SK-N-MC (cell line): Measurements from ENCODE around the gene PANK1.

Source experiments
- DNase-seq: peaks from one replicate; pipeline ENCODE4 v3.0.0-alpha.2; 2011; ENCODE audit warnings: low read depth, low spot score
- H3K27ac ChIP-seq: fragments of 200-600 bp; sonication (generic); 2 replicates; pipeline ENCODE4 v1.5.1; 2016; ENCODE audit warnings: mixed run types
- H3K36me3 ChIP-seq: fragments of 200-600 bp; sonication (generic); 2 replicates; pipeline ENCODE4 v1.6.1; 2017; ENCODE audit warnings: antibody characterized with exemption, low read length, mixed read lengths; ENCODE audit not compliant: insufficient read depth
- H3K4me3 ChIP-seq: fragments of 200-600 bp; sonication (generic); 2 replicates; pipeline ENCODE4 v1.5.1; 2016
- H3K9ac ChIP-seq: fragments of 200-600 bp; sonication (generic); 2 replicates; pipeline ENCODE4 v1.8.0; 2017; ENCODE audit warnings: mixed run types, mixed read lengths; ENCODE audit not compliant: insufficient read length
- H3K9me3 ChIP-seq: fragments of 200-600 bp; sonication (generic); 2 replicates; pipeline ENCODE4 v1.6.1; 2017; ENCODE audit warnings: low read depth, mild to moderate bottlenecking, antibody characterized with exemption, low read length, moderate library complexity, mixed read lengths
- EZH2 ChIP-seq: fragments of 200-600 bp; sonication (generic); IDR thresholded peaks from one replicate; pipeline ENCODE4 v1.6.1; 2017; ENCODE audit warnings: antibody characterized with exemption
- FOXP2 ChIP-seq: optimal IDR thresholded peaks from 2 replicates; pipeline ENCODE3; 2011; ENCODE audit warnings: mild to moderate bottlenecking, moderate library complexity; ENCODE audit not compliant: insufficient read depth; ENCODE audit errors: extremely low read length, control extremely low read depth
- POLR2AphosphoS5 ChIP-seq: IDR thresholded peaks from 2 replicates; pipeline ENCODE4 v1.6.1; 2012; ENCODE audit warnings: mild to moderate bottlenecking, low read depth, low read length, borderline replicate concordance

PANK1 gene

DNA sequence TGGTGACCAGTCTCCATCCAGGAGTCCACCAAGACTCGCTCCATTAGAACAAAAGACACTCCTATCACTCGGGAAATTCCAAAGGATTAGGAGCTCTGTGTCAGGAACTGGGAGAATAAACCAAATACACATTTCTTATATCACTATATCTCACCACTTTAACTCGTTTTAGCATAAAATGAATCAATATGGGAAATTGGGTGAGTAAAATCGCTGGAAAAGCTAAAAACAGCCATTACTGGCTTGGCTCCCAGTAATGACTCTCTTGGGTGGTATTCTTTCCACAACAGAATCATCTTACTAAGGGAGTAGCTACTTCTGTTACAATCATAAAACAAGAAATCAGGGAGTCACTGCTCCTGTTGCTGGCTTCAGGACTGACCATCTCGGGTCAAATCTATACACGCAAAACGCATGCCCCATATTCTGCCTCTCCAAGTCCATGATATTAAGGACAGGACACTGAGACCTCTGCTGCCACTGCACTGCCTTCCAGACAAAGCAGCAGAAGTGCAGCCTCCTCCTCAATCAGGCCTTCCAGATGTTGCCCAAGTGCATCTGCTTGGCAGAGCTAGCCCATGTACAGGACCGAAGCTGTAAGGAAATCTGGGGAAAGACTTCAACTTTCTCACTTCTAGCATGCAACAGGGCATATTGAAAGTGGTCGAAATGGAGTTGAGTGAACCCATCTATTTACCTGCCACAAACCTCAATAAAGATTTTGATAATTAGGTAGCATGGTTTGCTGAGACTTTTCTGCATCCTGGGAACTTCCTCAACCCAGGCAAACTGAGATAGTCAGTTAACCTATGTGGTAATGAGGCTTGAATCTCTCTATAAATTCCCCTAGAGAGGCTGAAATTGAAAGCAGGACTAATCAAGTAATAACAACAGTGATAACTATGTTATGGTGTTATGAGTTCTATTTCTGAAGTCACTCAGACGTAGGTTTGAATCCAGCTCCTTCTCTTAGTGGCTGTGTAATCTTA lies 14.4 kb upstream of the PANK1 start:
- Histone ChIP-seq H3K9ac (no peak overlapping the region), H3K27ac (no peak overlapping the region), H3K36me3 (no peaks in the 10 kb centered on the region), H3K4me3 (no peak overlapping the region), H3K9me3 (no peaks in the 10 kb centered on the region)
- TF ChIP-seq EZH2 (no peak), FOXP2 (no peak), POLR2AphosphoS5 (no peak)
- DNase-seq, result no peak

DNA sequence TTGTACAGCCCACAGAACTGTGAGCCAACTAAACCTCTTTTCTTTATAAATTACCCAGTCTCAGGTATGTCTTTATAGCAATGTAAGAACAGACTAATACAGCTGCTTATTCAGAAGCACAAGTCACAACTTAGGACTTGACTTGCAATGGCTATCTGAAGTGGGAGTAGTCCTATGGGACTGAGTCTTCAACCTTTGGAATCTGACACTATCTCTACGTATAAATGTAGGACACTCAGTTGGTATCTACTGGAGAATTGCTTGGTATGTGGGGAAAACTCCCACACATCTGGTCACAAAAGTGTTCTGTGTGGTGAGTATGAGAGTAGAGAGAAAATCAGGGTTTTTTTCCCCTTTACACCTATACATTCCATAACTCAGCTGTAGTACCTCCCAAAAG lies 12.3 kb upstream of the PANK1 start:
- DNase-seq, result no peak
- no peak for TF ChIP-seq EZH2
- TF ChIP-seq FOXP2, result no peak
- TF ChIP-seq POLR2AphosphoS5, result no peak

DNA sequence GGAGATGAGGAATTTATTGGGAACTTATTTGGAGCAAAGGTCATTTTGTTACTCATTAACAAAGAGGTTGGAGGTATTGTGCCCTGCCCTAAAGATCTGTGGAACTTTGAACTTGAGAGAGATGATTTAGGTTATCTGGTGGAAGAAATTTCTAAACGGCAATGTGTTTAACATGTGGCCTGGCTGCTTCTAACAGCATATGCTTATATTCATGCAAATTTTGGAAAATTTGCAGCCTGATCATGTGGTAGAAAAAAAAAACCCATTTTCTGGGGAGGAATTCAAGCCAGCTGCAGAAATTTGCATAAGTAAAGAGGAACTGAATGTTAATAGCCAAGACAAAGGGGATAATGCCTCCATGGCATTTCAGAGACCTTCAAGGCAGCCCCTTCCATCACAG lies 10.7 kb upstream of the PANK1 start:
- TF ChIP-seq FOXP2 (no peak), POLR2AphosphoS5 (no peak), EZH2 (no peak)
- Histone ChIP-seq H3K36me3 (no peaks in the 10 kb centered on the region), H3K27ac (no peak overlapping the region), H3K4me3 (no peak overlapping the region), H3K9ac (no peak overlapping the region), H3K9me3 (no peaks in the 10 kb centered on the region)
- DNase-seq, result no peak

More for the DNA sequence above, 12.3 kb upstream of the PANK1 start:
- no peak overlapping the region for H3K4me3 ChIP-seq
- H3K36me3 ChIP-seq, result no peaks in the 10 kb centered on the region
- no peaks in the 10 kb centered on the region for H3K9me3 ChIP-seq
- H3K9ac ChIP-seq, result no peak overlapping the region
- H3K27ac ChIP-seq, result no peak overlapping the region

DNA sequence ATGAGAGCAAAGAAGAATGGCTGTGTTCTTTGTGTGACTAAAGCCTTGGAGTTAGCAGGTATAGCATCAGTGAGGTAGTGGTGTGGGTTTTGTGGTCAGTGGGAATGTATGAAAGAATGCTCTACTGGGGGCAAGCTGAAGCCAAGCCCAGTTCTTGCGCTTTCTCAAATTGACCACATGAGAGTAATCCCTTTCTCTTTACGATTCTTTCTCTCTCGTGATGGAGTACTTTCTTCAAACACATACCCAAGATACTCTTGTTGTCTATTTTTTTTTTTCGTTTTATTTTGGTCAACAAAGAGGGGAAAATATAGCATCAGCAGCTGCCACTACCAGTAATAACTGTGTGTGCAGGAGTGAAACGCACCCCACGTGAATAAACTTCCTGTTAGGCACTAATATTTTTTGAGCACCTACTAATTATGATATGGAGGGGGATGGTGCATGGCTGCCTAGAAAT lies 8.4 kb upstream of the PANK1 start:
- H3K4me3 ChIP-seq, result no peak overlapping the region
- no peak for DNase-seq
- TF ChIP-seq POLR2AphosphoS5, result no peak
- TF ChIP-seq FOXP2, result no peak
- TF ChIP-seq EZH2, result no peak

DNA sequence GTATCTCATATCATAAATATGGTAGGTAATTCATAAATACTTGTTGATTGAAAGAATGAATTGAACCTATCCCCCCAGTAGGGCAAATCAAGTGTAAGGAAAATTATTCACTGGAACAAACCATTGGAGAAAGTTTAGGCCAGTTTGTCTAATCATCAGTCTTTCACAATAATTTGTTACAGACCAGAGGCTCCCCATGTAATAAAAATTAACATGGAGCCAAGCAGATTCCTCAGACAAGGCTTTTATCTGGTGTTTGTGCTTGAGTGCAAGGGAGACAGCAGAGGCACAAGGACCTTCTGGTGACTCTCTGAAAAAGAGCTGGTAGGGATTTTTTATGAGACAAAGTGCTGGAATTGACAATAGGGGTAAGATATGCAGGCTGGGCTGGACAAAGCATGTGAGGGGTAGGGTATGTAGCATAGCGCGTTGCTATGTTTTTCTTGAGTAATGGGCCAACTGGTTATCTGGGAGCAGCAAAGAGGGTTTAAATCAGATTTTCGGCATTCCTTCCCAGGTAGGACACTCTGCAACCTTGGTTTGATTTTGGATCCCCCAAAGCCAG lies 7.8 kb upstream of the PANK1 start:
- H3K27ac ChIP-seq, result no peak overlapping the region

More for the DNA sequence above, 8.4 kb upstream of the PANK1 start:
- Histone ChIP-seq H3K9ac (no peak overlapping the region), H3K36me3 (no peaks in the 10 kb centered on the region), H3K9me3 (no peaks in the 10 kb centered on the region), H3K27ac (no peak overlapping the region)

DNA sequence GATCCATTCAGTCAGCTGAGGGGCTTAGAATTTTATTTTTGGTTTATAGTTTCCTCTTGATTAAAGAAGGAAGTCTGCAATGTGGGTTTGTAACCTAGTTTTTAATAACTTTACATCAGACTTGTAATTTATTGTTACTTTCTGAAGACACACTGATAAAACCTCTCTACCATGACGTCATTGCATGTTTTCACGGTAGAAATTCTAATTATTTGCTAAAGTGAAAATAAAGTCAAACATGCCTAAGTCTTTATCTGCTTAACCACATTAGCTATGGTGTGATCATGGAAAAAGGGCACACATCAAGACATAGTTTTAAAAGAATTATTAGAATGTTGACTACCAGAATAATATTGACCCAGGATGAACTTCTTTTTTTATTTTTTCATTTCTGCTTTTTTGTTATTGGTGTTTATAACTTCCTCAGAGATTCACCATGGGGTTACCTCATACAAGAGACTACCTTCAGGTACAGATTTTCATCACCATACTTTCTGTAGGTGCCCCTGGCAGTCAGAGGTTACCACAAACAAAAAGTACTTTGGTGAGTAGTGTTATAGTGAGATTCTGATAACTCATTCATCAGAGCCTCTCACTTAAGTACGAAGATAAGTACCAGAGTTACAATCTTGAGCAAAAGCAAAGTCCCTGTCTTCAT lies 7.0 kb upstream of the PANK1 start:
- TF ChIP-seq FOXP2 (no peak), EZH2 (no peak), POLR2AphosphoS5 (no peak)
- no peak overlapping the region for H3K9ac ChIP-seq
- no peaks in the 10 kb centered on the region for H3K36me3 ChIP-seq
- no peak overlapping the region for H3K4me3 ChIP-seq
- no peaks in the 10 kb centered on the region for H3K9me3 ChIP-seq
- no peak overlapping the region for H3K27ac ChIP-seq
- no peak for DNase-seq

More for the DNA sequence above, 7.8 kb upstream of the PANK1 start:
- Histone ChIP-seq H3K36me3 (no peaks in the 10 kb centered on the region), H3K9ac (no peak overlapping the region), H3K4me3 (no peak overlapping the region), H3K9me3 (no peaks in the 10 kb centered on the region)
- DNase-seq, result no peak
- no peak for TF ChIP-seq POLR2AphosphoS5
- TF ChIP-seq EZH2, result no peak
- no peak for TF ChIP-seq FOXP2

DNA sequence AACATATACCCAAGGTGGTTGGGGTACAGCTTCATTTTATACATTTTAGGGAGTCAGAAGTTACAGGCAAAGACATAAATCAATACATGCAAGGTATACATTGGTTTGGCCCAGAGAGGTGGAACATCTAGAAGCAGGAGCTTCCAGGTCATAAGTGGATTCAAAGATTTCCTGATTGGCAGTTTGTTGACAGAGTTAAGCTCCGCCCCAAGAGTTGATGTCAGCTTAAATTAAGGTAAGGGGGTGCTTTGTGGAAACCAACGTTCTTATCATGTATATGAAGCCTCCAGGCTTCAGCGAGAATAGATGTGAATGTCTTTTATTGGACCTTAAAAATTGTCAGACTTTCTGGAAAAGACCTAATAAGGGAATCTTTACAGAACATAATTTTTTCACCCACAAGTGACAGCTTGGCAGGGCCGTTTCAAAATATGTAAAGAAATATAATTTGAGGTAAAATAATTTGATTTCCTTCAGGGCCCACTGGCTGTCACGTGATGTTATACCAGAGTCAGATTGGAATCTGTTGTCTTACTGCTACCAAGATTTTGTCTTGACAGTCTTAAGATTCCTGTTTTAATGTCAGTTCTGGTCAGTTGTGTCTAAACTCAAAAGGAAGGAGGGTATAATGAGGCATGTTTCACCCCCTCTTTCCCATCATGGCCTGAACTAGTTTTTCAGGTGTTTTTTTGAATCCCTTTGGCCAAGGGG lies 6.3 kb upstream of the PANK1 start:
- no peak overlapping the region for H3K4me3 ChIP-seq
- no peak overlapping the region for H3K27ac ChIP-seq
- no peak overlapping the region for H3K9ac ChIP-seq
- no peak for TF ChIP-seq FOXP2
- TF ChIP-seq POLR2AphosphoS5, result no peak
- TF ChIP-seq EZH2, result no peak
- DNase-seq, result no peak
- no peaks in the 10 kb centered on the region for H3K36me3 ChIP-seq
- H3K9me3 ChIP-seq, result no peaks in the 10 kb centered on the region
